SIG-M5 treated with dmso at 0.1 percent for 504 hours (cell line): ENCODE results near the gene SLFNL1.
A peak's percentile ranks its signal among the peaks of the same experiment; 100 is the strongest.

Experiments used
- DNase-seq: peaks from one replicate; lab custom pipeline; 2025; ENCODE audit not compliant: unreplicated experiment; lab: John Stamatoyannopoulos, UW

SLFNL1 gene

GRCh38 chr1:41021526-41022308 lies at the start of gene SLFNL1:
SLFNL1 (minus strand) TSS chr1:41021725; CDS start chr1:41020660, 1,065 bp downstream.
- no peak for DNase-seq

- DNase-seq = no peak
These were observed 35.4 kb upstream of the SLFNL1 start for GRCh38 chr1:41056907-41057306.

GRCh38 chr1:41053316-41053715 lies 31.8 kb upstream of the SLFNL1 start:
- DNase-seq = peak; percentile 88

GRCh38 chr1:41051022-41051421 lies 29.5 kb upstream of the SLFNL1 start:
- no peak for DNase-seq

- DNase-seq = no peak
These were observed 27.0 kb upstream of the SLFNL1 start for GRCh38 chr1:41048540-41048939.

GRCh38 chr1:41046347-41046775 lies 24.8 kb upstream of the SLFNL1 start:
- DNase-seq = no peak

GRCh38 chr1:41045740-41046139 lies 24.2 kb upstream of the SLFNL1 start:
- no peak for DNase-seq

- DNase-seq = no peak
These were observed 22.7 kb upstream of the SLFNL1 start for GRCh38 chr1:41044187-41044586.

- no peak for DNase-seq
These were observed 20.2 kb upstream of the SLFNL1 start for GRCh38 chr1:41041614-41042270.

GRCh38 chr1:41038110-41038509 lies 16.6 kb upstream of the SLFNL1 start:
- no peak for DNase-seq

- no peak for DNase-seq
These were observed 15.8 kb upstream of the SLFNL1 start for GRCh38 chr1:41037116-41037903.

GRCh38 chr1:41033272-41033671 lies 11.7 kb upstream of the SLFNL1 start:
- no peak for DNase-seq

GRCh38 chr1:41032147-41032546 lies 10.6 kb upstream of the SLFNL1 start:
- DNase-seq = no peak

- DNase-seq = no peak
These were observed 9.5 kb upstream of the SLFNL1 start for GRCh38 chr1:41030872-41031616.

- no peak for DNase-seq
These were observed 6.6 kb upstream of the SLFNL1 start for GRCh38 chr1:41028034-41028642.

- no peak for DNase-seq
These were observed 4.7 kb upstream of the SLFNL1 start for GRCh38 chr1:41025979-41026819.

GRCh38 chr1:41024953-41025352 lies 3.4 kb upstream of the SLFNL1 start:
- no peak for DNase-seq

- DNase-seq = no peak
These were observed 1.9 kb upstream of the SLFNL1 start for GRCh38 chr1:41023279-41023990.

GRCh38 chr1:41022424-41022823 lies 899 bp upstream of the SLFNL1 start:
- DNase-seq = no peak
